Lower leg skin (tissue), 4 donors: ENCODE results near the gene HSPA1A. TPM values are rescaled to one million over a fixed set of nuclear protein-coding genes. Genes with fewer than 3 reads are reported as not detected.

ENCODE experiments used
- DNase-seq, 2 donors: peaks; one replicate each; pipeline ENCODE4 v3.0.0-alpha.2; 2019; ENCODE audit warnings: low spot score in 2 of 2
- H3K4me3 ChIP-seq: fragments of 200-600 bp; sonication (generic); 2 replicates; pipeline ENCODE4 v1.5.1; 2017; ENCODE audit warnings: mild to moderate bottlenecking, low read depth; ENCODE audit not compliant: poor library complexity, severe bottlenecking
- POLR2A ChIP-seq, 2 donors: fragments of 450-650 bp; IDR thresholded peaks; one replicate each; pipeline ENCODE4 v1.6.1; 2016 to 2017; ENCODE audit warnings: antibody characterized with exemption in 2 of 2, mild to moderate bottlenecking in 1 of 2, moderate library complexity in 1 of 2
- WGBS, 2 donors: methylation state at CpG; one replicate each; pipeline ENCODE4 v1.1.5; 2018; 5-methylcytosine and 5-hydroxymethylcytosine counted together
- intact Hi-C: fragments of 100-400 bp; cut with DNase I; formaldehyde crosslinking; loops from one replicate; pipeline ENCODE4 v1.15.0; 2023; ENCODE audit warnings: low total_unique reads
- total RNA-seq, 4 donors: library from RNA; depleted of rRNA; stranded (reverse); fragments of >200 nt; gene quantifications; one replicate each; pipeline ENCODE4 v1.1.0, GENCODE V29; 2016
- TF ChIP-seq, protein P1 (sequence below), 3 donors: fragments of 450-650 bp; IDR thresholded peaks; one replicate each; pipeline ENCODE4 v1.5.1; 2016; ENCODE audit warnings: antibody characterized with exemption in 3 of 3, mild to moderate bottlenecking in 3 of 3, moderate library complexity in 2 of 3

HSPA1A gene
- total RNA-seq, 4 donors from 2014 or later, result 237 to 342 (median 321) TPM

DNA sequence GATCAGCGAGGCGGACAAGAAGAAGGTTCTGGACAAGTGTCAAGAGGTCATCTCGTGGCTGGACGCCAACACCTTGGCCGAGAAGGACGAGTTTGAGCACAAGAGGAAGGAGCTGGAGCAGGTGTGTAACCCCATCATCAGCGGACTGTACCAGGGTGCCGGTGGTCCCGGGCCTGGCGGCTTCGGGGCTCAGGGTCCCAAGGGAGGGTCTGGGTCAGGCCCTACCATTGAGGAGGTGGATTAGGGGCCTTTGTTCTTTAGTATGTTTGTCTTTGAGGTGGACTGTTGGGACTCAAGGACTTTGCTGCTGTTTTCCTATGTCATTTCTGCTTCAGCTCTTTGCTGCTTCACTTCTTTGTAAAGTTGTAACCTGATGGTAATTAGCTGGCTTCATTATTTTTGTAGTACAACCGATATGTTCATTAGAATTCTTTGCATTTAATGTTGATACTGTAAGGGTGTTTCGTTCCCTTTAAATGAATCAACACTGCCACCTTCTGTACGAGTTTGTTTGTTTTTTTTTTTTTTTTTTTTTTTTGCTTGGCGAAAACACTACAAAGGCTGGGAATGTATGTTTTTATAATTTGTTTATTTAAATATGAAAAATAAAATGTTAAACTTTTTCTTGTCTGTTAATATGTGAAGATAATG lies 14.4 kb downstream of the HSPA1A start:
- intact Hi-C loops, result no loop called here
- TF ChIP-seq, protein P1, sequence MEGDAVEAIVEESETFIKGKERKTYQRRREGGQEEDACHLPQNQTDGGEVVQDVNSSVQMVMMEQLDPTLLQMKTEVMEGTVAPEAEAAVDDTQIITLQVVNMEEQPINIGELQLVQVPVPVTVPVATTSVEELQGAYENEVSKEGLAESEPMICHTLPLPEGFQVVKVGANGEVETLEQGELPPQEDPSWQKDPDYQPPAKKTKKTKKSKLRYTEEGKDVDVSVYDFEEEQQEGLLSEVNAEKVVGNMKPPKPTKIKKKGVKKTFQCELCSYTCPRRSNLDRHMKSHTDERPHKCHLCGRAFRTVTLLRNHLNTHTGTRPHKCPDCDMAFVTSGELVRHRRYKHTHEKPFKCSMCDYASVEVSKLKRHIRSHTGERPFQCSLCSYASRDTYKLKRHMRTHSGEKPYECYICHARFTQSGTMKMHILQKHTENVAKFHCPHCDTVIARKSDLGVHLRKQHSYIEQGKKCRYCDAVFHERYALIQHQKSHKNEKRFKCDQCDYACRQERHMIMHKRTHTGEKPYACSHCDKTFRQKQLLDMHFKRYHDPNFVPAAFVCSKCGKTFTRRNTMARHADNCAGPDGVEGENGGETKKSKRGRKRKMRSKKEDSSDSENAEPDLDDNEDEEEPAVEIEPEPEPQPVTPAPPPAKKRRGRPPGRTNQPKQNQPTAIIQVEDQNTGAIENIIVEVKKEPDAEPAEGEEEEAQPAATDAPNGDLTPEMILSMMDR (IDR thresholded peaks at IDR 0.05), result no peak
- TF ChIP-seq POLR2A (IDR thresholded peaks at IDR 0.05), result no peak
- no peak for DNase-seq
- 0% methylated on average over 13 of the region's 15 CpGs for WGBS, 2 donors
- peak overlapping the region; percentile 36 for H3K4me3 ChIP-seq

DNA sequence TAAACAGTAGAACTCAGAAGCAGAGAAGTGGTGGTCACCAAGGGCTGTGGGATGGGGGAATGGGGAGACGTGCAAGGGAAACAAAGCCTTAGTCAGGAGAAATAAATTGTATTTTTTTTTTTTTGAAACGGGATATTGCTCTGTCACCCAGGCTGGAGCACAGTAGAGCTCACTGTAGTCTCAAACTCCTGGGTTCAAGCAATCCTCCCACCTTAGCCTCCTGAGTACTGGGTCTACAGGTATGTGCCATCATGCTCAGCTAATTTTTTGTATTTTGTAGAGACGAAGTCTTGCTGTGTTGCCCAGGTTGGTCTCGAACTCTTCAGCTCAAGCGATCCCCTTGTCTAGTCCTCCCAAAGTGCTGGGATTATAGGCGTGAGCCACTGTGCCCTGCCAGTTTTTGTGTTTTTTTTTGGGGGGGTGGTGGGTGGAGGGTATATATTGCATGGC lies 15.6 kb downstream of the HSPA1A start:
- intact Hi-C loops, result no loop called here
- H3K4me3 ChIP-seq, result peak overlapping the region; percentile 36
- WGBS, 2 donors, result 32 to 37% methylated on average over 6 of the region's 6 CpGs
- TF ChIP-seq POLR2A (IDR thresholded peaks at IDR 0.05), result no peak
- TF ChIP-seq, protein P1 (IDR thresholded peaks at IDR 0.05), result no peak
- DNase-seq, result no peak

DNA sequence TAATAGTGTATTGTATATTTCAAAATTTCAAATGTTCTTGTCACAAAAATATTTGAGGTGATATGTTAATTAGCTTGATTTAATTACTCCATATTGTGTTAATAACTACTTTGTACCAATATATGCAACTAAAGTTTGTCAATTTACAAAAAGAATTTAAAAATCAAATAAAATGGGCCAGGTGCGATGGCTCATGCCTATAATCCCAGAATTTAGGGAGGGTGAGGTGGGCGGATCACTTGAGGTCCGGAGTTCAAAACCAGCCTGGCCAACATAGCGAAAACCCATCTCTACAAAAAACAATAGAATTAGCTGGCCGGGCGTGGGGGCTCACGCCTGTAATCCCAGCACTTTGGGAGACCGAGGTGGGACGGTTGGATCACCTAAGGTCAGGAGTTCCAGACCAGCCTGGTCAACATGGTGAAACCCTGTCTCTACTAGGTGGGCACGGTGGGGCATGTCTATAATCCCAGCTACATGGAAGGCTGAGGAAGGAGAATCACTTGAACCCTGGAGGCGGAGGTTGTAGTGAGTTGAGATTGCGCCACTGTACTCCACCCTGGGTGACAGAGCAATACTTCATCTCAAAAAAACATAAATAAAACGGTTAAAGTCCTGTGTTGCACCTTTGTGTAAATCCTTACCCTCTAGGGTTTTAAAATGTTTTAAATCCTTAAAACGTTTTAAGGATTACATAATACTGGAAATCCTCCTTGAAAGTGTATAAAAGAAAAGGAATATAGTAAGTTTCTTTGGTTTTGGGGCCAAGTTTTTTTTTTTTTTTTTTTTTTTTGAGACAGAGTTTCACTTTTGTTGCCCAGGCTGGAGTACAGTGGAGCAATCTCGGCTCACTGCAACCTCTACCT lies 16.2 kb downstream of the HSPA1A start:
- no peak overlapping the region for H3K4me3 ChIP-seq
- WGBS, 2 donors, result 57 to 63% methylated on average over 15 of the region's 15 CpGs
- intact Hi-C loops, result no loop called here
- TF ChIP-seq, protein P1 (IDR thresholded peaks at IDR 0.05), result no peak
- TF ChIP-seq POLR2A (IDR thresholded peaks at IDR 0.05), result no peak
- DNase-seq, result no peak

DNA sequence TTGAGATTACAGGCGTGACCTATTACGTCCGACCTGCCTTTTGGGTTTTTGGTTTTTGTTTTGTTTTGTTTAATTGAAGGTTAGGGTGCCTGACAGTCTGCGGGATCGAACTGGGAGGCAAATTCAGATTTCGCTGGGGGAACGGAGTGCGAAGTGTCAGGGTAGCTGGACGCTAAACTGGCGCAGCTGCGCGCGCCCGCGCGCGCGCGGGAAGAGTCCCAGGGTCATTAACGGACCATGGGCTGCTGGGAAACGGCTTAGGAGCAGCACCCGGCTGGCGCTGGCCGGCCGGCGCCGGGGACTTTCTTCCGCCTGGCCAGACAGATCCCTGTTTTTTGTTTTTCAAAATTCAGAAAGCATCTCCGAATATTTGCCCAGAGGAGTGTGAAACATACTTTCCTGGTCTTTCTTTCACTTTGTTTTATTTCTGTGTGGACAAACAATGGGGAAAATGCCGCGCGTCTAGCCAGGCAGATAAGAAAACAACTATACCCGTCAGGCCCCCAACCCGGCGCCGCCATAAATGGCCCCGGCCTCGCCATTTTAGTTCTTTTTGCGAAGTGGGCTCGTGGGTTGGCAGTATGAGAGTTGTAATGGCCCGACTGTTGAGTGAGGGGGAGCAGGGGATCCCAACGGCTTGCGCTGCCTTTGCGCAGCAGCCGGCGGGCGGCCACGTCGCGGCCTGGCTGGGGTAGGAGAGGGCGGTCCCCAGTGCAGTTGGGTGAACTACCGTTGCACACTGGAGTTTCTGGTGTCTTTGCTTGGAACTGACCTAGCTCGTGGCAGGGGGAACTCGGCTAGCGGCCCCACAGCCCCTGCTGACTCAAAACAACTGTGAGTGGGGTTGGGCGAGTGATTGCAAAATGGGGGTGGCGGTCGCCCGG lies 19.3 kb downstream of the HSPA1A start:
- peak overlapping the region; percentile 98 for H3K4me3 ChIP-seq
- DNase-seq, result peak; percentile 80 to 96
- WGBS, 2 donors, result 0 to 1% methylated on average over 46 to 59 of the region's 59 CpGs
- intact Hi-C loops, result no loop called here
- peak in 1 of 2 donors; percentile 23 for TF ChIP-seq POLR2A (IDR thresholded peaks at IDR 0.05)
- TF ChIP-seq, protein P1 (IDR thresholded peaks at IDR 0.05), result no peak

DNA sequence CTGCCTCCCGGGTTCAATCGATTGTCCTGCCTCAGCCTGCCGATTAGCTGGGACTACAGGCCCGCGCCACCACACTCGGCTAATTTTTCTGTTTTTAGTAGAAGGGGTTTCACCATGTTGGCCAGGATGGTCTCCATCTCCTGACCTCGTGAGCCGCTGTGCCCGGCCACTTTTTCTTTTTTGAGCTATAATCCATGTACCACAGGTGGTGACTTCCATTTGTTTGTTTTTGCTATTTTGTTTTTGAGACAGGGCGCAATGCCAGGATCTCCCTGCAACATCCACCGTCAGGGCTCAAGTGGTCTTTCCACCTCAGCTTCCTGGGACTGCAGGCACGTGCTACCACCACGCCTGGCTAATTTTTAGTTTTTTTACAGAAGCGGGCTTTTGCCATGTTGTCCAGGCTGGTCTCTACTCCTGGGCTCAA lies 20.7 kb downstream of the HSPA1A start:
- WGBS, 2 donors, result 22 to 29% methylated on average over 14 of the region's 14 CpGs
- no peak for DNase-seq
- TF ChIP-seq, protein P1 (IDR thresholded peaks at IDR 0.05), result no peak
- TF ChIP-seq POLR2A (IDR thresholded peaks at IDR 0.05), result no peak
- intact Hi-C loops, result no loop called here
- H3K4me3 ChIP-seq, result peak overlapping the region; percentile 25
